PC-3 (cell line): ENCODE data around the gene NLGN4X. TPM values are rescaled to one million over a fixed set of nuclear protein-coding genes. Genes with fewer than 3 reads are reported as not detected.

Source experiments
- ATAC-seq: fragments of 200-7000 bp; cut with Tn5 transposase; 2 replicates; pipeline ENCODE4 v1.9.1; 2020; ENCODE audit warnings: mild to moderate bottlenecking, moderate library complexity
- BruUV-seq: library from RNA; stranded (reverse); fragments of 400-500 nt; replicated peaks from 2 replicates; lab custom pipeline; 2021; lab: Mats Ljungman, UMichigan
- CTCF ChIA-PET: fragments of 300-600 bp; sonication (Branson Sonifier 250); formaldehyde crosslinking; loops from one replicate; lab custom pipeline; 2022; ENCODE audit warnings: antibody characterized with exemption; lab: Charles Lee
- POLR2A ChIA-PET: fragments of 300-600 bp; sonication (Branson Sonifier 250); formaldehyde crosslinking; loops from one replicate; lab custom pipeline; 2022; ENCODE audit warnings: antibody characterized with exemption; ENCODE audit not compliant: unreplicated experiment; lab: Charles Lee
- DNase-seq: peaks from one replicate; pipeline ENCODE4 v3.0.0-alpha.2; 2015
- H2AFZ ChIP-seq: fragments of 300-600 bp; sonication (generic); 2 replicates; pipeline ENCODE4 v1.6.0; 2016; ENCODE audit warnings: antibody characterized with exemption, low read length
- H3F3A ChIP-seq: fragments of 300-600 bp; sonication (generic); one replicate; pipeline ENCODE4 v1.6.0; 2017; ENCODE audit warnings: antibody characterized with exemption, low read length, control low read depth, mild to moderate bottlenecking; ENCODE audit not compliant: unreplicated experiment
- H3K27ac ChIP-seq: fragments of 300-600 bp; sonication (generic); 2 replicates; pipeline ENCODE4 v1.5.1; 2016; ENCODE audit warnings: mild to moderate bottlenecking, low read length
- H3K27me3 ChIP-seq: fragments of 300-600 bp; sonication (generic); 2 replicates; pipeline ENCODE4 v1.6.1; 2016; ENCODE audit warnings: low read length, mixed read lengths
- H3K36me3 ChIP-seq: fragments of 300-600 bp; sonication (generic); 2 replicates; pipeline ENCODE4 v1.6.1; 2016; ENCODE audit warnings: low read depth, mixed run types, low read length, mixed read lengths
- H3K4me1 ChIP-seq: fragments of 300-600 bp; sonication (generic); 2 replicates; pipeline ENCODE4 v1.5.1; 2016; ENCODE audit warnings: low read length; ENCODE audit not compliant: insufficient read depth
- H3K4me2 ChIP-seq: fragments of 300-600 bp; sonication (generic); 2 replicates; pipeline ENCODE4 v1.6.0; 2016; ENCODE audit warnings: low read length
- H3K4me3 ChIP-seq: fragments of 300-600 bp; sonication (generic); 2 replicates; pipeline ENCODE4 v1.5.1; 2016; ENCODE audit warnings: mild to moderate bottlenecking, low read length, mixed read lengths
- H3K79me2 ChIP-seq: fragments of 300-600 bp; sonication (generic); 2 replicates; pipeline ENCODE4 v1.6.1; 2017; ENCODE audit warnings: low read length, mixed read lengths
- H3K9ac ChIP-seq: fragments of 300-600 bp; sonication (generic); 2 replicates; pipeline ENCODE4 v1.6.0; 2016; ENCODE audit warnings: mild to moderate bottlenecking, low read length
- H3K9me2 ChIP-seq: fragments of 300-600 bp; sonication (generic); replicated peaks from 2 replicates; pipeline ENCODE4 v1.6.1; 2016; ENCODE audit warnings: mixed run types, low read length, mixed read lengths
- H3K9me3 ChIP-seq: fragments of 300-600 bp; sonication (generic); 2 replicates; pipeline ENCODE4 v1.6.1; 2016; ENCODE audit warnings: low read length, mixed read lengths
- H4K20me1 ChIP-seq: fragments of 300-600 bp; sonication (generic); 2 replicates; pipeline ENCODE4 v1.6.1; 2016; ENCODE audit warnings: low read length, mixed read lengths
- CTCF ChIP-seq: fragments of 300-600 bp; sonication (generic); conservative IDR thresholded peaks from 2 replicates; pipeline ENCODE4 v1.5.1; 2017; ENCODE audit warnings: antibody characterized with exemption, low read depth, mild to moderate bottlenecking, low read length
- EZH2 ChIP-seq: fragments of 300-600 bp; sonication (generic); IDR thresholded peaks from one replicate; pipeline ENCODE4 v1.6.1; 2017; ENCODE audit warnings: antibody characterized with exemption, mild to moderate bottlenecking, low read length; ENCODE audit not compliant: unreplicated experiment
- EZH2phosphoT487 ChIP-seq: fragments of 300-600 bp; sonication (generic); IDR thresholded peaks from 2 replicates; pipeline ENCODE4 v1.6.1; 2018; ENCODE audit warnings: mild to moderate bottlenecking, antibody characterized with exemption, low read length, borderline replicate concordance
- intact Hi-C: fragments of 100-400 bp; cut with micrococcal nuclease; formaldehyde crosslinking; loops from 2 replicates; pipeline ENCODE4 v1.9.0; 2023
- total RNA-seq: library from RNA; depleted of rRNA; stranded (reverse); fragments of >200 nt; gene quantifications from 2 replicates; pipeline ENCODE4 v1.2.3, GENCODE V29; 2014

The NLGN4X gene
- total RNA-seq, 1 experiment from 2014 or later: not detected

- Histone ChIP-seq H3F3A (no peaks in the 10 kb centered on the region), H3K36me3 (no peaks in the 10 kb centered on the region), H4K20me1 (no peaks in the 10 kb centered on the region), H3K4me2 (no peak overlapping the region), H3K27ac (no peak overlapping the region), H3K4me3 (no peak overlapping the region), H3K9me2 (no peaks in the 10 kb centered on the region), H3K9me3 (no peaks in the 10 kb centered on the region), H3K79me2 (no peaks in the 10 kb centered on the region), H2AFZ (no peak overlapping the region), H3K4me1 (no peaks in the 10 kb centered on the region), H3K27me3 (0 out of 2 replicates have a peak, but pooled peaks cover 3% of the 10 kb centered on the region), H3K9ac (no peak overlapping the region)
- CTCF ChIA-PET: no interaction called here
- DNase-seq (no peak), ATAC-seq (no peak)
- BruUV-seq: no TSS peak
- POLR2A ChIA-PET: no interaction called here
- intact Hi-C loops: no loop called here
- no peak for TF ChIP-seq CTCF
Measured at GRCh38 chrX:5870238-5870637, 358.4 kb downstream of the NLGN4X start.

GRCh38 chrX:5869786-5870185 lies 358.9 kb downstream of the NLGN4X start:
- intact Hi-C loops: no loop called here
- no peaks in the 10 kb centered on the region for H3K9me3 ChIP-seq
- BruUV-seq: no TSS peak

DNA sequence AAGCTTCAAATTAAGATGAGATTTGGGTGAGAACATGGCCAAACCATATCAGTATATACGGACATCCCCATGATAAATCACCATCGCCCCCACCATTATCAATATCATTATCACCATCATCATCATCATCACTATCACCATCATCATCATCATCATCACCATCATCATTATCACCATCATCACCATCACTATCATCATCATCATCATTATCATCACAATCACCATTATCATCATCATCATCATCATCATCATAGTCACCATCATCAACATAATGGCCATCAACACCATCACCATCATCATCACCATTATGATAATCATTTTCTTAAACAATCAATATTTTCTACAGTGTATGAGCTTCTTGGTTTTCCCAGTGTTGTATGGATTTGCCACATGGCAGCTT lies 360.9 kb downstream of the NLGN4X start:
- 0 out of 2 replicates have a peak, but pooled peaks cover 3% of the 10 kb centered on the region for H3K27me3 ChIP-seq
- DNase-seq (no peak), ATAC-seq (no peak)
- POLR2A ChIA-PET: no interaction called here
- no TSS peak for BruUV-seq
- CTCF ChIA-PET: no interaction called here
- no peaks in the 10 kb centered on the region for H3K36me3 ChIP-seq
- no peak overlapping the region for H2AFZ ChIP-seq
- H3K9ac ChIP-seq: no peak overlapping the region
- H3K4me3 ChIP-seq: no peak overlapping the region
- no peaks in the 10 kb centered on the region for H3K9me2 ChIP-seq
- no peaks in the 10 kb centered on the region for H3K4me1 ChIP-seq
- H4K20me1 ChIP-seq: no peaks in the 10 kb centered on the region
- no peak overlapping the region for H3K27ac ChIP-seq
- no peaks in the 10 kb centered on the region for H3K79me2 ChIP-seq
- H3F3A ChIP-seq: no peaks in the 10 kb centered on the region
- H3K4me2 ChIP-seq: no peak overlapping the region
- TF ChIP-seq EZH2phosphoT487 (no peak), EZH2 (no peak), CTCF (no peak)
- no peaks in the 10 kb centered on the region for H3K9me3 ChIP-seq
- intact Hi-C loops: no loop called here

More at GRCh38 chrX:5869786-5870185, 358.9 kb downstream of the NLGN4X start:
- H3F3A ChIP-seq: no peaks in the 10 kb centered on the region
- H3K9ac ChIP-seq: no peak overlapping the region
- H3K27ac ChIP-seq: no peak overlapping the region
- no peaks in the 10 kb centered on the region for H3K4me1 ChIP-seq
- H3K9me2 ChIP-seq: no peaks in the 10 kb centered on the region
- no peak for ATAC-seq
- H3K4me2 ChIP-seq: no peak overlapping the region
- H3K4me3 ChIP-seq: no peak overlapping the region
- TF ChIP-seq CTCF: no peak
- no peak for TF ChIP-seq EZH2phosphoT487
- TF ChIP-seq EZH2: no peak
- POLR2A ChIA-PET: no interaction called here
- H4K20me1 ChIP-seq: no peaks in the 10 kb centered on the region
- no peak for DNase-seq
- CTCF ChIA-PET: no interaction called here
- H2AFZ ChIP-seq: no peak overlapping the region
- 0 out of 2 replicates have a peak, but pooled peaks cover 3% of the 10 kb centered on the region for H3K27me3 ChIP-seq
- no peaks in the 10 kb centered on the region for H3K36me3 ChIP-seq
- no peaks in the 10 kb centered on the region for H3K79me2 ChIP-seq
